ENCODE measurements around the gene MARCHF10.

Gene MARCHF10

GRCh38 chr17:62666801-62667591 is 141.1 kb downstream of the MARCHF10 start:
- no peak for DNase-seq (ENCODE audit: low read depth, low spot score)
- no peak overlapping the region for H3K4me3 ChIP-seq (ENCODE audit: insufficient read length, low read depth)
- H3K9ac ChIP-seq (ENCODE audit: insufficient read length, low read depth), result no peak overlapping the region
- no peaks in the 10 kb centered on the region for H3K9me3 ChIP-seq (ENCODE audit: insufficient read depth, low read length)
- H3K4me1 ChIP-seq (ENCODE audit: insufficient read depth, insufficient read length), result peaks cover 7% of the 10 kb centered on the region
- no peak for TF ChIP-seq YY1 (IDR thresholded peaks at IDR 0.05; ENCODE audit: insufficient read depth, insufficient read length)
- no peak for TF ChIP-seq SUZ12 (IDR thresholded peaks at IDR 0.05; ENCODE audit: extremely low read depth, insufficient read depth, insufficient read length)
- no peak for TF ChIP-seq ZNF274 (IDR thresholded peaks at IDR 0.05; ENCODE audit: low read depth, low read length)
- H3K27me3 ChIP-seq (ENCODE audit: insufficient read depth, insufficient read length), result no peaks in the 10 kb centered on the region
- H3K36me3 ChIP-seq (ENCODE audit: insufficient read depth, insufficient read length, low read length), result peaks cover 52% of the 10 kb centered on the region

DNA sequence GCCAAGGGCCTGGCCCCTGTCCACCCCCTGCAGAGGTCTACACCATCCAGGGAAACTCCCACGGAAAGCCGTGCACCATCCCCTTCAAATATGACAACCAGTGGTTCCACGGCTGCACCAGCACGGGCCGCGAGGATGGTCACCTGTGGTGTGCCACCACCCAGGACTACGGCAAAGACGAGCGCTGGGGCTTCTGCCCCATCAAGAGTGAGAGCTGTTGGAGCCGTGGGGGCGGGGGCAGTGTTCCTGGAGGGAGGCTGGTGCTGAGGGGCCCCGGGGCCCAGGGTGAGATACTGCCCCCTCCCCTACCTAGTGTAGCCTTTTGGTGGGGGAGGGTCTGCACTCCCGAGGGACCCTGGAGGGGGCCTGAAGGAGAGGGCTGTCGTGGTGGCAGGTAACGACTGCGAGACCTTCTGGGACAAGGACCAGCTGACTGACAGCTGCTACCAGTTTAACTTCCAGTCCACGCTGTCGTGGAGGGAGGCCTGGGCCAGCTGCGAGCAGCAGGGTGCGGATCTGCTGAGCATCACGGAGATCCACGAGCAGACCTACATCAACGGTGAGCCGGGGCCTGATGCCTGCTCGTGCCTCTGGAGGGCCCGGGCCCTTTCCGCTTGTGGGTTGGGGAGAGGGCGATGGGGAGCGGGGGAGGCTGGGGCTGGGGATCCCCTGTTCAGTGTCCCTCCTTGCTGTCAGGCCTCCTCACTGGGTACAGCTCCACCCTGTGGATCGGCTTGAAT is 141.9 kb downstream of the MARCHF10 start:
- Histone ChIP-seq H3K9me3 (ENCODE audit: insufficient read depth, low read length) (no peaks in the 10 kb centered on the region), H3K36me3 (ENCODE audit: insufficient read depth, insufficient read length, low read length) (peaks cover 47% of the 10 kb centered on the region), H3K9ac (ENCODE audit: insufficient read length, low read depth) (no peak overlapping the region), H3K4me3 (ENCODE audit: insufficient read length, low read depth) (no peak overlapping the region), H3K4me1 (ENCODE audit: insufficient read depth, insufficient read length) (peaks cover 6% of the 10 kb centered on the region), H3K27me3 (ENCODE audit: insufficient read depth, insufficient read length) (no peaks in the 10 kb centered on the region)
- TF ChIP-seq YY1 (IDR thresholded peaks at IDR 0.05; ENCODE audit: insufficient read depth, insufficient read length), result no peak
- TF ChIP-seq ZNF274 (IDR thresholded peaks at IDR 0.05; ENCODE audit: low read depth, low read length), result no peak
- TF ChIP-seq SUZ12 (IDR thresholded peaks at IDR 0.05; ENCODE audit: extremely low read depth, insufficient read depth, insufficient read length), result no peak
- DNase-seq (ENCODE audit: low read depth, low spot score), result no peak

DNA sequence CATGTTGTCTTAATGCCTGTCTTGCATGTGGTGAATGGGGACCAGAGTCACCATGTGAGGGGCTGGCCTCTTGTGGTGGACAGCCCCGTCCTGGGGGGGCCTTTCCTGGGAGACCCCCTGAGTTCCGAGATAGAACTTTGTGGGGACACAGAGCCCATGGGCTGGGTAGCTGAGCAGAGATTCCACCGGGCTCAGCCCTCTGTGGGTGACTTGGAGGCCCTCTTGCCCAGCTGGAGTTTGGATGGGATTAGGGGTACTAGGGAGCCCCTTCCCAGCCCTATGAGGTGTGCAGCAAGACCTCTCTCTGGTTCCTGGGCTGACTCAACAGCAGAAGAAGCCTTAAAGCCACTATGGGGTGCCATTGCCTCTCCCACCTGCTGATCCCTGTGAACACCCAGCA is 142.5 kb downstream of the MARCHF10 start:
- no peak for TF ChIP-seq YY1 (IDR thresholded peaks at IDR 0.05; ENCODE audit: insufficient read depth, insufficient read length)
- TF ChIP-seq ZNF274 (IDR thresholded peaks at IDR 0.05; ENCODE audit: low read depth, low read length), result no peak
- no peak for TF ChIP-seq SUZ12 (IDR thresholded peaks at IDR 0.05; ENCODE audit: extremely low read depth, insufficient read depth, insufficient read length)
- Histone ChIP-seq H3K9me3 (ENCODE audit: insufficient read depth, low read length) (peaks cover 5% of the 10 kb centered on the region; the same call in 1 of the 2 replicates), H3K36me3 (ENCODE audit: insufficient read depth, insufficient read length, low read length) (peaks cover 43% of the 10 kb centered on the region), H3K9ac (ENCODE audit: insufficient read length, low read depth) (no peak overlapping the region), H3K27me3 (ENCODE audit: insufficient read depth, insufficient read length) (no peaks in the 10 kb centered on the region), H3K4me1 (ENCODE audit: insufficient read depth, insufficient read length) (peaks cover 6% of the 10 kb centered on the region), H3K4me3 (ENCODE audit: insufficient read length, low read depth) (no peak overlapping the region)
- DNase-seq (ENCODE audit: low read depth, low spot score), result no peak

GRCh38 chr17:62664336-62665120 is 143.6 kb downstream of the MARCHF10 start:
- TF ChIP-seq SUZ12 (IDR thresholded peaks at IDR 0.05; ENCODE audit: extremely low read depth, insufficient read depth, insufficient read length) (no peak), ZNF274 (IDR thresholded peaks at IDR 0.05; ENCODE audit: low read depth, low read length) (no peak), YY1 (IDR thresholded peaks at IDR 0.05; ENCODE audit: insufficient read depth, insufficient read length) (no peak)
- DNase-seq (ENCODE audit: low read depth, low spot score), result no peak
- H3K4me3 ChIP-seq (ENCODE audit: insufficient read length, low read depth), result no peak overlapping the region
- H3K27me3 ChIP-seq (ENCODE audit: insufficient read depth, insufficient read length), result no peaks in the 10 kb centered on the region
- peaks cover 3% of the 10 kb centered on the region for H3K4me1 ChIP-seq (ENCODE audit: insufficient read depth, insufficient read length)
- peaks cover 32% of the 10 kb centered on the region for H3K36me3 ChIP-seq (ENCODE audit: insufficient read depth, insufficient read length, low read length)
- peaks cover 5% of the 10 kb centered on the region; the same call in 1 of the 2 replicates for H3K9me3 ChIP-seq (ENCODE audit: insufficient read depth, low read length)
- no peak overlapping the region for H3K9ac ChIP-seq (ENCODE audit: insufficient read length, low read depth)

- Histone ChIP-seq H3K9ac (ENCODE audit: insufficient read length, low read depth) (no peak overlapping the region), H3K27me3 (ENCODE audit: insufficient read depth, insufficient read length) (no peaks in the 10 kb centered on the region), H3K4me1 (ENCODE audit: insufficient read depth, insufficient read length) (peaks cover 3% of the 10 kb centered on the region), H3K4me3 (ENCODE audit: insufficient read length, low read depth) (no peak overlapping the region), H3K9me3 (ENCODE audit: insufficient read depth, low read length) (peaks cover 5% of the 10 kb centered on the region; the same call in 1 of the 2 replicates), H3K36me3 (ENCODE audit: insufficient read depth, insufficient read length, low read length) (peaks cover 34% of the 10 kb centered on the region)
- TF ChIP-seq ZNF274 (IDR thresholded peaks at IDR 0.05; ENCODE audit: low read depth, low read length) (no peak), YY1 (IDR thresholded peaks at IDR 0.05; ENCODE audit: insufficient read depth, insufficient read length) (no peak)
- no peak for DNase-seq (ENCODE audit: low read depth, low spot score)
Observed at GRCh38 chr17:62663304-62663703, 144.8 kb downstream of the MARCHF10 start.

DNA sequence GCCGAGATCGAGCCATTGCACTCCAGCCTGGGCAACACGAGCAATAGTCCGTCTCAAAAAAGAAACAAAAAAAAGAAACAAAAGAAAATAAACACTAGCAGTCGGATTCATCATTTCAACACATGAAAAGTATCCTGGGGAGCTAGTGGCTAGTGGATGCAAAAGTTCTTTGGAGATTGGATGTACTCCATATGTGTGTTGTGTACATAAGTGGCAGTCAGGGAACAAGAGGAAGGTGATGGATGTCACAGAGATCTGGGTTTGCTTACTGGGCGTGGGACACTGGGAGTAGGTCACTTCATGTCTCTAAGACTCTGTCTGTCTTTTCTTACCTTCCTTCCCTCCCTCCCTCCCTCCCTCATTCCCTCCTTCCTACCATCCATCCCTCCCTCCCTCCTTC is 145.3 kb downstream of the MARCHF10 start:
- TF ChIP-seq SUZ12 (IDR thresholded peaks at IDR 0.05; ENCODE audit: extremely low read depth, insufficient read depth, insufficient read length), result no peak
- no peak for TF ChIP-seq ZNF274 (IDR thresholded peaks at IDR 0.05; ENCODE audit: low read depth, low read length)
- no peak for TF ChIP-seq YY1 (IDR thresholded peaks at IDR 0.05; ENCODE audit: insufficient read depth, insufficient read length)
- Histone ChIP-seq H3K9ac (ENCODE audit: insufficient read length, low read depth) (no peak overlapping the region), H3K27me3 (ENCODE audit: insufficient read depth, insufficient read length) (no peaks in the 10 kb centered on the region), H3K4me1 (ENCODE audit: insufficient read depth, insufficient read length) (peaks cover 3% of the 10 kb centered on the region), H3K36me3 (ENCODE audit: insufficient read depth, insufficient read length, low read length) (peaks cover 39% of the 10 kb centered on the region), H3K4me3 (ENCODE audit: insufficient read length, low read depth) (no peak overlapping the region), H3K9me3 (ENCODE audit: insufficient read depth, low read length) (peaks cover 5% of the 10 kb centered on the region; the same call in 1 of the 2 replicates)
- no peak for DNase-seq (ENCODE audit: low read depth, low spot score)

Measured in NT2/D1 (cell line).